Karpas-422 (cell line): ENCODE results near the gene BLTP3B. TPM values are rescaled to one million over a fixed set of nuclear protein-coding genes. Genes with fewer than 3 reads are reported as not detected.
A peak's percentile ranks its signal among the peaks of the same experiment; 100 is the strongest.
"Not testable (repeated sequence)": the region's sequence is repeated elsewhere in the genome, so short reads cannot be mapped to it uniquely, and the experiment has no call there.

ENCODE experiments used
- DNase-seq: peaks from one replicate; pipeline ENCODE4 v3.0.0-alpha.2; 2015
- H2AFZ ChIP-seq: fragments of 200-600 bp; sonication (generic); 2 replicates; pipeline ENCODE4 v1.6.1; 2014; ENCODE audit warnings: antibody characterized with exemption, low read length, mixed read lengths
- H3K27ac ChIP-seq: fragments of 200-600 bp; sonication (generic); 2 replicates; pipeline ENCODE4 v1.5.1; 2014; ENCODE audit warnings: mild to moderate bottlenecking, low read length, moderate library complexity
- H3K27me3 ChIP-seq: fragments of 200-600 bp; sonication (generic); 2 replicates; pipeline ENCODE4 v1.6.1; 2014; ENCODE audit warnings: low read length, mixed read lengths
- H3K36me3 ChIP-seq: fragments of 200-600 bp; sonication (generic); 2 replicates; pipeline ENCODE4 v1.6.1; 2014; ENCODE audit warnings: low read length, mixed read lengths; ENCODE audit not compliant: insufficient read depth
- H3K4me1 ChIP-seq: fragments of 200-600 bp; sonication (generic); 2 replicates; pipeline ENCODE4 v1.6.1; 2014; ENCODE audit warnings: mild to moderate bottlenecking, low read length, mixed read lengths
- H3K4me2 ChIP-seq: fragments of 200-600 bp; sonication (generic); 2 replicates; pipeline ENCODE4 v1.6.1; 2014; ENCODE audit warnings: low read length, low read depth, mild to moderate bottlenecking; ENCODE audit not compliant: poor library complexity, severe bottlenecking
- H3K4me3 ChIP-seq: fragments of 200-600 bp; sonication (generic); 2 replicates; pipeline ENCODE4 v1.5.1; 2014; ENCODE audit warnings: mild to moderate bottlenecking, antibody characterized with exemption, low read length, mixed read lengths
- H3K79me2 ChIP-seq: fragments of 200-600 bp; sonication (generic); 2 replicates; pipeline ENCODE4 v1.6.1; 2014; ENCODE audit warnings: mild to moderate bottlenecking, low read length, mixed read lengths
- H3K9ac ChIP-seq: fragments of 200-600 bp; sonication (generic); 2 replicates; pipeline ENCODE4 v1.6.0; 2014; ENCODE audit warnings: low read length
- H3K9me2 ChIP-seq: fragments of 200-600 bp; sonication (generic), shearing (Covaris generic); replicated peaks from 2 replicates; pipeline ENCODE4 v1.6.0; 2014; ENCODE audit warnings: mild to moderate bottlenecking, low read length, moderate library complexity; ENCODE audit not compliant: insufficient read depth
- H3K9me3 ChIP-seq: fragments of 300-700, 200-600 bp; sonication (generic); 2 replicates; pipeline ENCODE4 v1.6.1; 2014; ENCODE audit warnings: low read length, mixed read lengths
- H4K20me1 ChIP-seq: fragments of 200-600 bp; sonication (generic); 2 replicates; pipeline ENCODE4 v1.6.1; 2014; ENCODE audit warnings: mild to moderate bottlenecking, antibody characterized with exemption, low read length, low read depth; ENCODE audit not compliant: insufficient read depth
- total RNA-seq: library from RNA; depleted of rRNA; stranded (reverse); fragments of >200 nt; shearing (Covaris generic); gene quantifications from 2 replicates; pipeline ENCODE4 v1.2.3, GENCODE V29; 2014; ENCODE audit warnings: low replicate concordance; rRNA removed

The BLTP3B gene, protein sequence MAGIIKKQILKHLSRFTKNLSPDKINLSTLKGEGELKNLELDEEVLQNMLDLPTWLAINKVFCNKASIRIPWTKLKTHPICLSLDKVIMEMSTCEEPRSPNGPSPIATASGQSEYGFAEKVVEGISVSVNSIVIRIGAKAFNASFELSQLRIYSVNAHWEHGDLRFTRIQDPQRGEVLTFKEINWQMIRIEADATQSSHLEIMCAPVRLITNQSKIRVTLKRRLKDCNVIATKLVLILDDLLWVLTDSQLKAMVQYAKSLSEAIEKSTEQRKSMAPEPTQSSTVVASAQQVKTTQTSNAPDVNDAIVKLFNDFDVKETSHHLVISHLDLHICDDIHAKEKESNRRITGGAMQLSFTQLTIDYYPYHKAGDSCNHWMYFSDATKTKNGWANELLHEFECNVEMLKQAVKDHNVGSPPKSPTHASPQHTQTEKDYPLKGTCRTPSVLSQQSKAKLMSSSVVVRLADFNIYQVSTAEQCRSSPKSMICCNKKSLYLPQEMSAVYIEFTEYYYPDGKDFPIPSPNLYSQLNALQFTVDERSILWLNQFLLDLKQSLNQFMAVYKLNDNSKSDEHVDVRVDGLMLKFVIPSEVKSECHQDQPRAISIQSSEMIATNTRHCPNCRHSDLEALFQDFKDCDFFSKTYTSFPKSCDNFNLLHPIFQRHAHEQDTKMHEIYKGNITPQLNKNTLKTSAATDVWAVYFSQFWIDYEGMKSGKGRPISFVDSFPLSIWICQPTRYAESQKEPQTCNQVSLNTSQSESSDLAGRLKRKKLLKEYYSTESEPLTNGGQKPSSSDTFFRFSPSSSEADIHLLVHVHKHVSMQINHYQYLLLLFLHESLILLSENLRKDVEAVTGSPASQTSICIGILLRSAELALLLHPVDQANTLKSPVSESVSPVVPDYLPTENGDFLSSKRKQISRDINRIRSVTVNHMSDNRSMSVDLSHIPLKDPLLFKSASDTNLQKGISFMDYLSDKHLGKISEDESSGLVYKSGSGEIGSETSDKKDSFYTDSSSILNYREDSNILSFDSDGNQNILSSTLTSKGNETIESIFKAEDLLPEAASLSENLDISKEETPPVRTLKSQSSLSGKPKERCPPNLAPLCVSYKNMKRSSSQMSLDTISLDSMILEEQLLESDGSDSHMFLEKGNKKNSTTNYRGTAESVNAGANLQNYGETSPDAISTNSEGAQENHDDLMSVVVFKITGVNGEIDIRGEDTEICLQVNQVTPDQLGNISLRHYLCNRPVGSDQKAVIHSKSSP (N-terminal part only)
- total RNA-seq: 14.1 and 17.3 TPM in 2 replicates

DNA sequence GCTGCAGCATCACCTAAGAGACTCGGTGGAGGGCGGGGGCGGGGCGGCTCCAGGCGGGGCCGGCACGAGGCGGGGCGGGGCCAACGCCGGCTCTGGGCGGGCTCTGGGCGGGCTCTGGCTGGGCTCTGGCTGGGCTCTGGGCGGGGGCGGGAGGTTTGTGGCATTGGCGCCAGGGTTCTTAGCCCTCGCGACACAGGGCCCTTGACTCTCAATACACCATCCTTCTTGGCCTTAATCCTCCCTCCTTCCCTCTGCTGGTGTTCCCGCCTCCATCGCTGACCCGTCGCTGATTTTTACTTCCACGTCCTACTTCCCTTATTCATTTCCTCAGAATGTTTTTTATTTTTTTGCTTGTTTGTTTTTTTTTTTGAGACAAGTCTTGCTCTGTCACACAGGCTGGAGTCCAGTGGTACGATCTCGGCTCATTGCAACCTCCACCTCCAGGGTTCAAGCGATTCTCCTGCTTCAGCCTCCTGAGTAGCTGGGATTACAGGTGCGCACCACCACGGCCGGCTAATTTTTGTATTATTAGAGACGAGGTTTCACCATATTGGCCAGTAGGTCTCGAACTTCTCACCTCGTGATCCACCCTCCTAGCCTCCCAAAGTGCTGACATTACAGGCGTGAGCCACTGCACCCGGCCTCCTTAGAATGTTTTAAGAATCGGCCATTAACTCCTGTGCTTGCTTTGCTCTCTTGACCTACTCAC, at the start of gene BLTP3B:
BLTP3B (minus strand) TSS at position 24 of the 709 bp plus-strand sequence. CDS start 239 bp downstream, outside the sequence.
- Histone ChIP-seq H3K79me2 (peaks cover 26% of the 10 kb centered on the region), H3K9me3 (no peaks in the 10 kb centered on the region), H3K4me1 (peaks cover 32% of the 10 kb centered on the region), H4K20me1 (peaks cover 15% of the 10 kb centered on the region), H3K27me3 (no peaks in the 10 kb centered on the region), H3K4me3 (peak within 1 kb of the TSS; percentile 87), H3K36me3 (no peaks in the 10 kb centered on the region), H3K4me2 (peak within 1 kb of the TSS; percentile 84), H3K9me2 (no peaks in the 10 kb centered on the region), H2AFZ (peak within 1 kb of the TSS; percentile 97), H3K27ac (no peak within 1 kb of the TSS), H3K9ac (peak within 1 kb of the TSS; percentile 87)
- peak; percentile 95 for DNase-seq

DNA sequence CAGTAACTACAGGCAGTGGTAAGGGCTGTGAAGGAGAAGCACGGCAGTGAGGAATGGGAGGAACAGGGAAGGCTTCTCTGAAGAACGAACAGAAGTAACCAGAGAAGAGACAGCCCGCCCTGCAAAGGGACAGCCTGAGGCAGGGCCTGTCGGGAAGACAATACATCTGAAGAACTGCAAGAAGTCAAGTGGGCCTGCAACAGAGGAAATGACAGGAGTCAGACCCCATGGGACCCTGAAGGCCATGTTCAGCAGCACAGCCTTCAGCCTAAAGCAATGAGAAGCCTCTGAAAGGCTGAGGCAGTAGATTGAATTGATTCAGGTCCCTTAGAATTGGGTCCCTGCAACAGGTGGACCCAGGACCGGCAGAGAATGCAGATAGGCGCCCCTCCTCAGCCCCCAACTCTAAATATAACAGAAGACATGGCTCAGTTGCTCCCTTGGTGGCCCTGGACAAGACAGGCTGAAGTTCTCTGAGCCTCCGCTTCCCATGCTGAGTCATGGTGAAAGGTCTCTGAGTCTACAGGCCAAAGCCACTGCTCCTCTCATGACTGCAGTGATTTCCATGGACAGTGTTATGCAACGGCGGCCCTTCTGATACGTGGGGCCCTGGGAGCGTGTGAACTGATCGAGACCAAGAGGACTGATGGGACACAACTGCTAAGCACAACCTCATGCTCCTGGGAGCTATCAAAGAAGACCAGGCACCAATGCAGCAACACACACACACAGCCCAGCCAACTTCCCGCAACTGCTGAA, 47.1 kb upstream of the BLTP3B start:
- H3K27me3 ChIP-seq: no peaks in the 10 kb centered on the region
- DNase-seq: no peak

DNA sequence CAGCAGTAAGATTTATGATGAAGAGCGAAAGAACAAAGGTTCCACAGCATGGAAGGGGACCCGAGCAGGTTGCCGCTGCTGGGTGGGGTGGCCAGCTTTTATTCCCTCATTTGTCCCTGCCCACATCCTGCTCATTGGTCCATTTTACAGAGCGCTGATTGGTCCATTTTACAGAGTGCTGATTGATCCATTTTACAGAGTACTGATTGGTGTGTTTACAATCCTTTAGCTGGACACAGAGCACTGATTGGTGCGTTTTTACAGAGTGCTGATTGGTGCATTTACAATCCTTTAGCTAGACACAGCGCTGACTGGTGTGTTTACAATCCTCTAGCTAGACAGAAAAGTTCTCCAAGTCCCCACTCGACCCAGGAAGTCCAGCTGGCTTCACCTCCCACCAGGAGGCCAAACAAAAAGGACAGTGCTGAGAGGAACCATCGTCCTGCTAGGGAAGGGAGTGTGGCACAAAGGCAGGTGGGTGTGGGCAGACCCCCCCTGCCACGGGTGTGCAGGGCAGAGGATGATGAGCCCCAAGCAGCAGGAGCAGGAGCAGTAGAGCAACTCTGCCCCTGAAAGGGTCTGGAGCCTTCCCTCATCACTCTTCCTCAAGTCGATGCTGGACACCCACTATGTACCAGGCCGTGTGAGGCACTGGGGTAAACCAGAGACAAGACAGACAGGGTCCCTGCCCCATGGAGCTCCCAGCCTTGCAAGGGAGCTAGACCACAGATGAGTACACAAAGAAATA, 46.4 kb upstream of the BLTP3B start:
- H2AFZ ChIP-seq, H4K20me1 ChIP-seq, DNase-seq, H3K27ac ChIP-seq, H3K9me2 ChIP-seq, H3K9me3 ChIP-seq, H3K9ac ChIP-seq, H3K4me2 ChIP-seq, H3K4me3 ChIP-seq, H3K27me3 ChIP-seq: not testable (repeated sequence)
- peaks cover 17% of the 10 kb centered on the region for H3K4me1 ChIP-seq
- H3K36me3 ChIP-seq: peaks cover 36% of the 10 kb centered on the region
- peaks cover 83% of the 10 kb centered on the region for H3K79me2 ChIP-seq

More for the DNA sequence above, 47.1 kb upstream of the BLTP3B start:
- Histone ChIP-seq H3K36me3 (peaks cover 43% of the 10 kb centered on the region), H3K27ac (no peak overlapping the region), H3K4me3 (no peak overlapping the region), H3K4me1 (peaks cover 10% of the 10 kb centered on the region), H2AFZ (no peak overlapping the region), H3K4me2 (no peak overlapping the region), H3K9me2 (no peaks in the 10 kb centered on the region), H3K9me3 (no peaks in the 10 kb centered on the region), H4K20me1 (no peaks in the 10 kb centered on the region), H3K79me2 (peaks cover 85% of the 10 kb centered on the region), H3K9ac (no peak overlapping the region)

DNA sequence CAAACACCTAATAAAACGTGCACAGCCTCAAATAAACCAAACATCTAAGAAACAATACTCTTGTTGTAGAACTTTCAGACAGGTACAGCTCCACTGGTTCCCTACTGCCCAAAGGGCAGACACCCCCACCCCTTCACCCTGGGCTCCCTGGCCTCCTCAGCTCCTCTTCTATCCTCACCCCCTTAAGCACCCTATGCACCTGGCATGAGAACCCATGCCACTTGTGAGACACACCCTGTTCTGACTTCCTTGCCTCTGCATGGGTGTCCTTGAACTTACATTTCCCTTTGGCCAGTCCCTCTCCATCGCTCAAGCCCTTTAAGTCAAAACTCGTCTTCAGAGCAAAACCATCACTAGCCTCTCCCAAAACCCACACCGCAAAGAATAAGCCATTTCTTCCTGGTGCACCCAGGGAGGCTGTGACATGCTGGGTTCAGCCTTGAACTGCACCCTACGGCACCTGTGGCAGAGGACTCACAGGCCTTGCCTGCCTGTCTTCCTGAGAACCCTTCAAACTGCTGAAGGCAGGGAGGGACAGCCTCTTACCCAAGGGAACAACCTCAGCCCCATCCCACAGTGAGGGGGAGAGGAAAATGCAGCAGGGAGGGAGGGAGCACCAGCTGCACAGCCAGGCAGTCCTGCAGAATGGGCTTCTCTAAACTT, 45.3 kb upstream of the BLTP3B start:
- Histone ChIP-seq H3K4me1 (peaks cover 27% of the 10 kb centered on the region), H3K27ac (no peak overlapping the region), H3K4me2 (no peak overlapping the region), H3K4me3 (no peak overlapping the region), H3K9ac (no peak overlapping the region), H3K79me2 (peaks cover 80% of the 10 kb centered on the region), H2AFZ (no peak overlapping the region), H3K36me3 (peaks cover 33% of the 10 kb centered on the region), H3K9me2 (no peaks in the 10 kb centered on the region), H3K9me3 (no peaks in the 10 kb centered on the region), H3K27me3 (no peaks in the 10 kb centered on the region), H4K20me1 (no peaks in the 10 kb centered on the region)
- DNase-seq: no peak

DNA sequence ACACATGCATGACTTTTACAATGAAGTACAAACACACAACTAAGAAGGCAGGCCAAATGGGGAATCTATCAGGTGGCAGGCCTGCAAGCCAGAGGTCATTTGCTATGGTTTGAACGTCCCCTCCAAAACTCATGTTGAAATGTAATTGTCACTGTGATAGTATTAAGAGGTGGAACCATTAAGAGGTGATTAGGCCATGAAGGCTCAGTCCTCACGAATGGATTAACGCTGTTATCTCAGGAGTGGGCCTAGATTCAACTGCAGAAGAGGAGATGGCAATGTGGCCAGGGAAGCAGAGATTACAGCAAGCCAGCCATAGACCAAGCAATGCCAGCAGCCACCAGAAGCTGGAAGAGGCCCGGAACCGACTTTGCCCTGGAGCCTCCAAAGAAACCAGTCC, 44.4 kb upstream of the BLTP3B start:
- no peaks in the 10 kb centered on the region for H4K20me1 ChIP-seq
- H3K4me1 ChIP-seq: peaks cover 36% of the 10 kb centered on the region
- H3K79me2 ChIP-seq: peaks cover 80% of the 10 kb centered on the region
- no peaks in the 10 kb centered on the region for H3K9me2 ChIP-seq
- H3K4me2 ChIP-seq: no peak overlapping the region
- H3K36me3 ChIP-seq: peaks cover 28% of the 10 kb centered on the region
- no peak overlapping the region for H3K9ac ChIP-seq
- no peak overlapping the region for H3K4me3 ChIP-seq
- no peak for DNase-seq
- H3K9me3 ChIP-seq: no peaks in the 10 kb centered on the region
- no peak overlapping the region for H2AFZ ChIP-seq
- H3K27ac ChIP-seq: no peak overlapping the region
- no peaks in the 10 kb centered on the region for H3K27me3 ChIP-seq

DNA sequence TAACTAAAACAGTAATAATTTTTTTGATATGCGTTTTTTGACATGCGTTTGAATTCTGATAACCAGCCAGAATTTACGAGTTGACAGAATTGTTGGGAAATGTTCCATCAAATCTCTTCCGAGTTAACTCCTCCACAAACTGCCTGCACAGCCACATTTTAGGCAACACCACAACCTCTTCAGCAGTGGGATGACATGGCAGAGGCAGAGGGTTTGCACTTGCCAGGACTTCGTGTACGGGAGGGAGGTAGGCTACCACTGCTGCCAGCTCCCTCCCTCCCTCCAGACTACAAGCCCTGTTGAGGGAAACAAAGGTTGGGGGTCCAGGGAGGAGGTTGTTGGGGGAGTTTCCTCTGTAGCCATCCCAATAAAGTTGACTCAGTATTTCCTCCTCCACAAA, 43.4 kb upstream of the BLTP3B start:
- H3K4me3 ChIP-seq: no peak overlapping the region
- no peaks in the 10 kb centered on the region for H3K9me3 ChIP-seq
- peaks cover 20% of the 10 kb centered on the region for H3K36me3 ChIP-seq
- DNase-seq: no peak
- peaks cover 36% of the 10 kb centered on the region for H3K4me1 ChIP-seq
- H3K9me2 ChIP-seq: no peaks in the 10 kb centered on the region
- H3K9ac ChIP-seq: no peak overlapping the region
- no peaks in the 10 kb centered on the region for H4K20me1 ChIP-seq
- H3K27me3 ChIP-seq: no peaks in the 10 kb centered on the region
- no peak overlapping the region for H3K27ac ChIP-seq
- H2AFZ ChIP-seq: no peak overlapping the region
- peaks cover 80% of the 10 kb centered on the region for H3K79me2 ChIP-seq
- no peak overlapping the region for H3K4me2 ChIP-seq
